Uterus (tissue), 4 donors: ENCODE results near the gene ZDBF2. TPM values are rescaled to one million over a fixed set of nuclear protein-coding genes. Genes with fewer than 3 reads are reported as not detected.
"Not testable (repeated sequence)": the region's sequence is repeated elsewhere in the genome, so short reads cannot be mapped to it uniquely, and the experiment has no call there.

ENCODE experiments used
- DNase-seq, 2 donors: peaks; one replicate each; pipeline ENCODE4 v3.0.0-alpha.2; 2019 to 2020
- H3K27ac ChIP-seq, 2 donors: fragments of 200-600 bp; sonication (generic); 1 replicate in 1 of 2; 2 replicates in 1 of 2; pipeline ENCODE4 v1.5.1; 2016 to 2018
- H3K27me3 ChIP-seq, 2 donors: fragments of 200-600 bp; sonication (generic); one replicate each; pipeline ENCODE4 v1.5.1; 2018 to 2019; ENCODE audit warnings: control low read depth in 1 of 2
- H3K36me3 ChIP-seq, 2 donors: fragments of 200-600 bp; sonication (generic); one replicate each; pipeline ENCODE4 v1.5.1; 2019; ENCODE audit warnings: control low read depth in 1 of 2
- H3K4me1 ChIP-seq, 2 donors: fragments of 200-600 bp; sonication (generic); one replicate each; pipeline ENCODE4 v1.5.1; 2018 to 2019; ENCODE audit warnings: control low read depth in 1 of 2
- H3K4me3 ChIP-seq, 2 donors: fragments of 200-600 bp; sonication (generic); 1 replicate in 1 of 2; 2 replicates in 1 of 2; pipeline ENCODE4 v1.5.1; 2018 to 2019; ENCODE audit warnings: mild to moderate bottlenecking in 1 of 2
- H3K9me3 ChIP-seq, 2 donors: fragments of 200-600 bp; sonication (generic); one replicate each; pipeline ENCODE4 v1.5.1; 2019; ENCODE audit warnings: control low read depth in 1 of 2
- POLR2A ChIP-seq, 2 donors: fragments of 450-650 bp; IDR thresholded peaks; one replicate each; pipeline ENCODE4 v1.6.1; 2016; ENCODE audit warnings: antibody characterized with exemption in 2 of 2, mild to moderate bottlenecking in 1 of 2, moderate library complexity in 1 of 2
- intact Hi-C: fragments of 100-400 bp; cut with DNase I; formaldehyde crosslinking; loops from one replicate; pipeline ENCODE4 v1.15.1; 2023; ENCODE audit warnings: low total_unique reads
- total RNA-seq, 4 donors: library from RNA; depleted of rRNA in 3 of 4; stranded (reverse); fragments of >200 nt in 3 of 4; gene quantifications; one replicate each; pipeline versions ENCODE4 v1.1.0 to v1.2.4, GENCODE V29; 2014 to 2023
- TF ChIP-seq, protein P1 (sequence below), 4 experiments: fragments of 200-600 bp in 2 of 4; fragments of 450-650 bp in 2 of 4; sonication (generic) in 2 of 4; IDR thresholded peaks; one replicate each; pipeline ENCODE4 v1.5.1; 2016 to 2019; ENCODE audit warnings: antibody characterized with exemption in 4 of 4, mild to moderate bottlenecking in 2 of 4, moderate library complexity in 1 of 4
- donor health status: DM: yes; HTN: yes; CAD: no.

The ZDBF2 gene
- total RNA-seq, 4 donors from 2014 or later: 9.7 to 33.7 (median 22.6) TPM

DNA sequence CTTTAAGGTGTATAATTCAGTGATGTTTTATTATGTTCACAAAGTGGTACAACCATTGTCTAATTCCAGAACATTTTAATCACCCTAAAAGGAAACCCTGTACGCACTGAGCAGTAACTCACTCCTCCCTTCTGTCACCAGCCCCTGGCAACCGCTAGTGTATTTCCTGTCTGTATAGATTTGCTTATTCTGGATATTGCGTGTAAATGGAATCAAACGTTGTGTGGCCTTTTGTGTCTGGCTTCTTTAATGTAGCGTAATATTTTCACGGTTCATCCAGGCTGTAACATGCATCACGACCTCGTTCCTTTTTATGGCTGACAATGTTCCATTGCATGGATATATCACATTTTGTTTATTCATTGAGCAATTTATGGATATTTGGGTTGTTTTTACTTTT lies 8.3 kb downstream of the ZDBF2 start:
- H3K27me3 ChIP-seq: no peaks in the 10 kb centered on the region
- no peak overlapping the region for H3K27ac ChIP-seq
- H3K4me1 ChIP-seq: no peaks in the 10 kb centered on the region
- peaks cover 0 to 2% of the 10 kb centered on the region in 2 donors for H3K9me3 ChIP-seq
- H3K4me3 ChIP-seq: no peak overlapping the region
- no peak for DNase-seq
- H3K36me3 ChIP-seq: no peaks in the 10 kb centered on the region
- TF ChIP-seq, protein P1, sequence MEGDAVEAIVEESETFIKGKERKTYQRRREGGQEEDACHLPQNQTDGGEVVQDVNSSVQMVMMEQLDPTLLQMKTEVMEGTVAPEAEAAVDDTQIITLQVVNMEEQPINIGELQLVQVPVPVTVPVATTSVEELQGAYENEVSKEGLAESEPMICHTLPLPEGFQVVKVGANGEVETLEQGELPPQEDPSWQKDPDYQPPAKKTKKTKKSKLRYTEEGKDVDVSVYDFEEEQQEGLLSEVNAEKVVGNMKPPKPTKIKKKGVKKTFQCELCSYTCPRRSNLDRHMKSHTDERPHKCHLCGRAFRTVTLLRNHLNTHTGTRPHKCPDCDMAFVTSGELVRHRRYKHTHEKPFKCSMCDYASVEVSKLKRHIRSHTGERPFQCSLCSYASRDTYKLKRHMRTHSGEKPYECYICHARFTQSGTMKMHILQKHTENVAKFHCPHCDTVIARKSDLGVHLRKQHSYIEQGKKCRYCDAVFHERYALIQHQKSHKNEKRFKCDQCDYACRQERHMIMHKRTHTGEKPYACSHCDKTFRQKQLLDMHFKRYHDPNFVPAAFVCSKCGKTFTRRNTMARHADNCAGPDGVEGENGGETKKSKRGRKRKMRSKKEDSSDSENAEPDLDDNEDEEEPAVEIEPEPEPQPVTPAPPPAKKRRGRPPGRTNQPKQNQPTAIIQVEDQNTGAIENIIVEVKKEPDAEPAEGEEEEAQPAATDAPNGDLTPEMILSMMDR (IDR thresholded peaks at IDR 0.05): no peak
- TF ChIP-seq POLR2A (IDR thresholded peaks at IDR 0.05): no peak
- intact Hi-C loops: no loop called here

DNA sequence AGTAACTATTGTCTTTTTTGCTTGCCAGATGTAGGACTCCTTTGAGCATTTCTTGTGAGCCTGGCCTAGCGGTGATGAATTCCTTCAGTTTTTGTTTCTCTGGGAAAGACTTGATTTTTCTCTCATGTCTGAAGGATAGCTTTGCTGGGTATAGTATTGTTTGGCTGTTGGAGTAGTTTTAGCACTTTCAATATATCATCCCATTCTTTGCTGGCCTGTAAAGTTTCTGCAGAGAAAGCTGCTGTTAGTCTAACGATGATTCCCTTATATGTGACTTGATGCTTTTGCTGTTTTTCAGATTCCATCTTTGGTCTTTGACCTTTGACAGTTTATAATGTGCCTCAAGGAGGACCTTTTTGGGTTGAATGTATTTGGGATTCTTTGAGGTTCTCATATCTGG lies 12.7 kb downstream of the ZDBF2 start:
- H3K27me3 ChIP-seq: no peaks in the 10 kb centered on the region

DNA sequence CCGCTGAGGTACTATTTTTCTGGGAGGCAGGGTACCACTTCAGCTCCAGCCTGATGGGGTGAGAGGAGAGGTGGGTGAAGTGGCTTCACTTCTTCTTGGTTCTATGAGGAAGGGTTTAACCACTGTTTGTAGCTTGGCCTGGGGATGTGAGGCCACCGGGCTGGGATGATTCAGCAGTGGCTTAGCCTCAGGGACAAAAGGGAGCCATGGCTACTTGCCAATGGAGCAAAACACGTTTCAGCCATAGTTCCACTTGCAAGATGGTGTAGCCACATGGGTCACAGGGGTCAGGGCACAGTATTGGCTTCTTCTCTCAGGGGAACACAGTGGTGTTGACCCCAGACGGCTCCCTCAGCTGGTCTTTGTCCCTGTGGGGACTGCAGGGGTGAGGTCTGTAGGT lies 14.9 kb downstream of the ZDBF2 start:
- no peak for DNase-seq
- H3K4me3 ChIP-seq: no peak overlapping the region
- intact Hi-C loops: no loop called here
- H3K4me1 ChIP-seq: no peaks in the 10 kb centered on the region
- no peak for TF ChIP-seq POLR2A (IDR thresholded peaks at IDR 0.05)
- TF ChIP-seq, protein P1 (IDR thresholded peaks at IDR 0.05): no peak
- H3K9me3 ChIP-seq: peaks cover 0 to 5% of the 10 kb centered on the region in 2 donors
- H3K36me3 ChIP-seq: no peaks in the 10 kb centered on the region
- no peaks in the 10 kb centered on the region for H3K27me3 ChIP-seq
- no peak overlapping the region for H3K27ac ChIP-seq

More for the DNA sequence above, 12.7 kb downstream of the ZDBF2 start:
- H3K36me3 ChIP-seq: no peaks in the 10 kb centered on the region
- TF ChIP-seq, protein P1 (IDR thresholded peaks at IDR 0.05): no peak
- no peak for TF ChIP-seq POLR2A (IDR thresholded peaks at IDR 0.05)
- DNase-seq: no peak
- peaks cover 0 to 5% of the 10 kb centered on the region in 2 donors for H3K9me3 ChIP-seq
- no peak overlapping the region for H3K4me3 ChIP-seq
- H3K27ac ChIP-seq: no peak overlapping the region
- H3K4me1 ChIP-seq: no peaks in the 10 kb centered on the region
- intact Hi-C loops: no loop called here

DNA sequence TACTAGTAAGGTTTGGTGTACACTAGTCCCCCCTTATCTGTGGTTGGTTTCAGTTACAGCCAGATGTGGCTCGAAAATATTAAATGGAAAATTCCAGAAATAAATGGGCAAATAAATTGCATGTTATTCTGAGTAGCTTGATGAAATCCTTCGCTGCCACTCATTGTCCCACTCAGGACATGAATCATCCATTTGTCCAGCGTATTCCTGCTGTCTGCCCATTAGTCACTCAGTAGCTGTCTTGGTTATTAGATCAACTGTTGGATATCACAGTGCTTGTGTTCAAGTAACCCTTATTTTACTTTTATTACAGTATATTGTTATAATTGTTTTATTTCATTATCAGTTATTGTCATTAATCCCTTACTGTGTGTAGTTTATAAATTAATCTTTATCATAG lies 21.7 kb downstream of the ZDBF2 start:
- intact Hi-C loops: no loop called here
- Histone ChIP-seq H3K27me3 (no peaks in the 10 kb centered on the region), H3K9me3 (no peaks in the 10 kb centered on the region), H3K27ac (no peak overlapping the region), H3K4me1 (no peaks in the 10 kb centered on the region), H3K4me3 (no peak overlapping the region), H3K36me3 (no peaks in the 10 kb centered on the region)
- TF ChIP-seq, protein P1 (IDR thresholded peaks at IDR 0.05): no peak
- no peak for TF ChIP-seq POLR2A (IDR thresholded peaks at IDR 0.05)
- no peak for DNase-seq

DNA sequence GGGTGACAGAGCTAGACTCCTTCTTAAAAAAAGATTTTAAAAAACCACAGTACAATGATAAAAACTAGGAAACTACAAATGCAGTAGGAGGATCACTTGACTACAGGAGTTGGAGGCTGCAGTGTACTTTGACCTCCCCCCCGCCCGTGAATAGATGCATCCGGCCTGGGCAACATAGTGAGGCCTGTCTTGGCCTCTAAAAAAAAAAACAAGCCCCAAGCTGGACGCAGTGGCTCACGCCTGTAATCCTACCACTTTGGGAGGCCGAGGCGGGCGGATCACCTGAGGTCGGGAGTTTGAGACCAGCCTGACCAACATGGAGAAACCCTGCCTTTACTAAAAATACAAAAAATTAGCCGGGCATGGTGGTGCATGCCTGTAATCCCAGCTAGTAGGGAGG lies 25.1 kb downstream of the ZDBF2 start:
- H3K4me3 ChIP-seq, H3K36me3 ChIP-seq, DNase-seq, intact Hi-C loops, H3K27ac ChIP-seq, H3K4me1 ChIP-seq, H3K27me3 ChIP-seq, H3K9me3 ChIP-seq: not testable (repeated sequence)
